IMR-90 (cell line): Measurements from ENCODE around the gene SLC5A10. TPM values are rescaled to one million over a fixed set of nuclear protein-coding genes. Genes with fewer than 3 reads are reported as not detected.

ENCODE experiments used
- ATAC-seq: fragments of 200-7000 bp; cut with Tn5 transposase; 2 replicates; pipeline ENCODE4 v1.9.1; 2020; ENCODE audit warnings: low read depth, mild to moderate bottlenecking, moderate library complexity
- BruUV-seq: library from RNA; stranded (reverse); fragments of 400-500 nt; replicated peaks from 2 replicates; lab custom pipeline; 2021; lab: Mats Ljungman, UMichigan
- CTCF ChIA-PET: fragments of 300-600 bp; formaldehyde crosslinking; extraction: SDS; loops from one replicate; lab custom pipeline; 2021; ENCODE audit warnings: antibody characterized with exemption; lab: Yijun Ruan, JAX
- POLR2A ChIA-PET: fragments of 300-600 bp; sonication (Branson Sonifier 250); formaldehyde crosslinking; loops from one replicate; lab custom pipeline; 2022; ENCODE audit warnings: antibody characterized with exemption; ENCODE audit not compliant: unreplicated experiment; lab: Charles Lee
- DNase-seq: peaks from one replicate; pipeline ENCODE4 v3.0.0; 2013
- H2AFZ ChIP-seq: replicated peaks from 2 replicates; pipeline ENCODE3; 2013; ENCODE audit warnings: low read length, mild to moderate bottlenecking; ENCODE audit not compliant: poor library complexity
- H2AK5ac ChIP-seq: 2 replicates; pipeline ENCODE4 v1.6.1; 2013; ENCODE audit warnings: low read depth, low read length, inconsistent platforms
- H2AK9ac ChIP-seq: replicated peaks from 2 replicates; pipeline ENCODE3; 2013; ENCODE audit warnings: mild to moderate bottlenecking, low read depth, low read length, moderate library complexity; ENCODE audit not compliant: poor library complexity
- H2BK120ac ChIP-seq: 2 replicates; pipeline ENCODE4 v1.6.1; 2013; ENCODE audit warnings: low read depth, low read length, inconsistent platforms
- H2BK15ac ChIP-seq: 3 replicates; pipeline ENCODE4 v1.6.1; 2013; ENCODE audit warnings: low read depth, low read length, inconsistent platforms
- H2BK20ac ChIP-seq: 2 replicates; pipeline ENCODE4 v1.6.1; 2013; ENCODE audit warnings: low read depth, mild to moderate bottlenecking, inconsistent platforms, low read length, moderate library complexity
- H2BK5ac ChIP-seq: 2 replicates; pipeline ENCODE4 v1.6.1; 2013; ENCODE audit warnings: mild to moderate bottlenecking, low read depth, low read length, inconsistent platforms; ENCODE audit not compliant: poor library complexity, severe bottlenecking
- H3K14ac ChIP-seq: replicated peaks from 2 replicates; pipeline ENCODE4 v1.6.1; 2013; ENCODE audit warnings: low read depth, low read length, inconsistent platforms
- H3K18ac ChIP-seq: 2 replicates; pipeline ENCODE4 v1.6.1; 2013; ENCODE audit warnings: low read depth, low read length, control low read depth
- H3K23ac ChIP-seq: 2 replicates; pipeline ENCODE4 v1.6.1; 2013; ENCODE audit warnings: low read depth, low read length, inconsistent platforms
- H3K27ac ChIP-seq: 2 replicates; pipeline ENCODE4 v1.5.1; 2013; ENCODE audit warnings: mild to moderate bottlenecking, control low read depth, low read length; ENCODE audit not compliant: insufficient read depth
- H3K27me3 ChIP-seq: 2 replicates; pipeline ENCODE4 v1.6.1; 2013; ENCODE audit warnings: low read length; ENCODE audit not compliant: control insufficient read depth, insufficient read depth
- H3K36me3 ChIP-seq: 2 replicates; pipeline ENCODE4 v1.6.1; 2013; ENCODE audit warnings: low read length, mixed read lengths; ENCODE audit not compliant: control insufficient read depth, insufficient read depth
- H3K4ac ChIP-seq: 2 replicates; pipeline ENCODE4 v1.6.1; 2013; ENCODE audit warnings: low read depth, low read length, inconsistent platforms
- H3K4me1 ChIP-seq: 2 replicates; pipeline ENCODE4 v1.6.1; 2013; ENCODE audit warnings: low read length, mixed read lengths; ENCODE audit not compliant: control insufficient read depth, insufficient read depth
- H3K4me2 ChIP-seq: 2 replicates; pipeline ENCODE4 v1.6.1; 2013; ENCODE audit warnings: low read depth, mild to moderate bottlenecking, control low read depth, low read length, moderate library complexity
- H3K4me3 ChIP-seq: 2 replicates; pipeline ENCODE4 v1.5.1; 2013; ENCODE audit warnings: low read depth, mild to moderate bottlenecking, control low read depth, low read length, moderate library complexity; ENCODE audit not compliant: insufficient read depth
- H3K56ac ChIP-seq: 2 replicates; pipeline ENCODE4 v1.6.1; 2013; ENCODE audit warnings: low read length, inconsistent platforms; ENCODE audit not compliant: insufficient read depth; ENCODE audit errors: extremely low read depth
- H3K79me1 ChIP-seq, 2 experiments: 2 replicates each; pipeline ENCODE4 v1.6.1; 2013; ENCODE audit warnings: low read length in 2 of 2, inconsistent platforms in 1 of 2, low read depth in 1 of 2
- H3K9ac ChIP-seq: 2 replicates; pipeline ENCODE4 v1.6.1; 2013; ENCODE audit warnings: low read depth, low read length, control low read depth
- H3K9me1 ChIP-seq: 2 replicates; pipeline ENCODE4 v1.6.1; 2013; ENCODE audit warnings: low read length, inconsistent platforms; ENCODE audit not compliant: insufficient read depth
- H3K9me3 ChIP-seq: 2 replicates; pipeline ENCODE4 v1.6.1; 2013; ENCODE audit warnings: low read length; ENCODE audit not compliant: control insufficient read depth, insufficient read depth
- H4K20me1 ChIP-seq: 2 replicates; pipeline ENCODE4 v1.6.1; 2013; ENCODE audit warnings: low read length, inconsistent platforms; ENCODE audit not compliant: insufficient read depth
- H4K5ac ChIP-seq: 2 replicates; pipeline ENCODE4 v1.6.1; 2013; ENCODE audit warnings: mild to moderate bottlenecking, low read depth, low read length, control low read depth
- H4K8ac ChIP-seq, 2 experiments: 2 replicates each; pipeline ENCODE4 v1.6.1; 2013; ENCODE audit warnings: low read depth in 2 of 2, low read length in 2 of 2, control low read depth in 1 of 2, inconsistent platforms in 1 of 2
- H4K91ac ChIP-seq: 2 replicates; pipeline ENCODE4 v1.6.1; 2013; ENCODE audit warnings: low read depth, low read length, inconsistent platforms; ENCODE audit not compliant: insufficient read depth
- BHLHE40 ChIP-seq: fragments of 150-350 bp; IDR thresholded peaks from 2 replicates; pipeline ENCODE4 v1.6.1; 2016; ENCODE audit warnings: mild to moderate bottlenecking, low read depth, low read length
- CEBPB ChIP-seq: IDR thresholded peaks from 2 replicates; pipeline ENCODE4 v1.6.1; 2012; ENCODE audit warnings: low read depth, low read length, improper control_type of control experiment
- CHD1 ChIP-seq: IDR thresholded peaks from 2 replicates; pipeline ENCODE4 v1.6.1; 2012; ENCODE audit warnings: low read depth, low read length, improper control_type of control experiment
- CTCF ChIP-seq: conservative IDR thresholded peaks from 2 replicates; pipeline ENCODE4 v1.5.1; 2012; ENCODE audit warnings: mild to moderate bottlenecking, low read depth, low read length, improper control_type of control experiment
- ELK1 ChIP-seq: fragments of 150-350 bp; IDR thresholded peaks from 2 replicates; pipeline ENCODE4 v1.6.1; 2016; ENCODE audit warnings: low read depth, mild to moderate bottlenecking, low read length, moderate library complexity, borderline replicate concordance
- FOS ChIP-seq: fragments of 150-350 bp; IDR thresholded peaks from 2 replicates; pipeline ENCODE4 v1.6.1; 2016; ENCODE audit warnings: low read depth, low read length
- MAFK ChIP-seq: IDR thresholded peaks from 2 replicates; pipeline ENCODE4 v1.6.1; 2012; ENCODE audit warnings: low read depth, low read length, improper control_type of control experiment
- MAZ ChIP-seq: IDR thresholded peaks from 2 replicates; pipeline ENCODE4 v1.6.1; 2012; ENCODE audit warnings: low read depth, mild to moderate bottlenecking, low read length, improper control_type of control experiment, moderate library complexity, borderline replicate concordance
- MXI1 ChIP-seq: IDR thresholded peaks from 2 replicates; pipeline ENCODE4 v1.6.1; 2012; ENCODE audit warnings: low read depth, mild to moderate bottlenecking, low read length, moderate library complexity, borderline replicate concordance
- NFE2L2 ChIP-seq: fragments of 150-350 bp; IDR thresholded peaks from 2 replicates; pipeline ENCODE4 v1.6.1; 2016; ENCODE audit warnings: low read depth, mild to moderate bottlenecking, low read length
- POLR2A ChIP-seq: IDR thresholded peaks from 2 replicates; pipeline ENCODE4 v1.6.1; 2012; ENCODE audit warnings: mild to moderate bottlenecking, low read depth, low read length
- RAD21 ChIP-seq: IDR thresholded peaks from 2 replicates; pipeline ENCODE4 v1.6.1; 2012; ENCODE audit warnings: low read length, improper control_type of control experiment
- RCOR1 ChIP-seq: IDR thresholded peaks from 2 replicates; pipeline ENCODE4 v1.6.1; 2012; ENCODE audit warnings: mild to moderate bottlenecking, low read length, improper control_type of control experiment; ENCODE audit not compliant: insufficient replicate concordance
- RFX5 ChIP-seq: IDR thresholded peaks from 2 replicates; pipeline ENCODE4 v1.8.0; 2012; ENCODE audit warnings: low read depth, mild to moderate bottlenecking, low read length, moderate library complexity
- SMC3 ChIP-seq: fragments of 150-350 bp; IDR thresholded peaks from 2 replicates; pipeline ENCODE4 v1.6.1; 2016; ENCODE audit warnings: low read depth, mild to moderate bottlenecking, antibody characterized with exemption, low read length, moderate library complexity
- USF2 ChIP-seq: fragments of 150-350 bp; IDR thresholded peaks from 2 replicates; pipeline ENCODE4 v1.6.1; 2017; ENCODE audit warnings: mild to moderate bottlenecking, antibody characterized with exemption, low read length, low read depth
- WGBS, 2 experiments: methylation state at CpG; one replicate each; pipeline versions ENCODE4 v1.1.5 to v1.1.7; 2013; ENCODE audit warnings: missing lambda C conversion rate in 2 of 2; ENCODE audit not compliant: insufficient read length in 1 of 2; ENCODE audit errors: extremely low coverage in 2 of 2; 5-methylcytosine and 5-hydroxymethylcytosine counted together
- dilution Hi-C: fragments of 300-500 bp; cut with HindIII; formaldehyde crosslinking; loops from one replicate; pipeline ENCODE4 v1.14.3; 2018; ENCODE audit warnings: low sequenced_read_pairs; ENCODE audit not compliant: unreplicated experiment
- in situ Hi-C: fragments of 300-500 bp; cut with MboI; formaldehyde crosslinking; loops from 3 replicates; pipeline ENCODE4 v1.14.3; 2019; ENCODE audit warnings: low sequenced_read_pairs, inconsistent platforms, mixed read lengths
- intact Hi-C: fragments of 100-400 bp; cut with micrococcal nuclease; formaldehyde crosslinking; loops from 2 replicates; pipeline ENCODE4 v1.10.0; 2022
- polyA plus RNA-seq, 3 experiments: library from polyadenylated mRNA; depleted of rRNA; stranded (reverse); fragments of >200 nt; gene quantifications; 2 replicates each; pipeline ENCODE4 v1.2.3, GENCODE V29; 2012; ENCODE audit warnings: low replicate concordance in 1 of 3
- total RNA-seq: library from RNA; depleted of rRNA; stranded (reverse); fragments of >200 nt; gene quantifications from 2 replicates; pipeline ENCODE4 v1.2.3, GENCODE V29; 2012

The SLC5A10 gene
- total and polyA plus RNA-seq, 2 of the 4 experiments (the other 2 are of a cell fraction), result not detected

GRCh38 chr17:18965530-18966236 lies 13.7 kb downstream of the SLC5A10 start:
- H3K4ac ChIP-seq, result no peak overlapping the region
- peak overlapping the region; percentile 10; the same call in 1 of the 2 replicates for H2AK5ac ChIP-seq
- H3K4me3 ChIP-seq, result no peak overlapping the region
- H3K4me1 ChIP-seq, result peaks cover 23% of the 10 kb centered on the region
- intact Hi-C loops (no loop called here), in situ Hi-C loops (no loop called here), dilution Hi-C loops (no loop called here)
- no peak overlapping the region for H4K5ac ChIP-seq
- H2BK5ac ChIP-seq, result no peak overlapping the region
- H4K8ac ChIP-seq, result no peak overlapping the region
- H3K18ac ChIP-seq, result no peak overlapping the region
- no peak overlapping the region for H3K4me2 ChIP-seq
- H4K91ac ChIP-seq, result no peak overlapping the region
- DNase-seq, result no peak
- no peak for ATAC-seq
- ChIA-PET CTCF (no interaction called here), POLR2A (no interaction called here)
- no peak overlapping the region for H2BK20ac ChIP-seq
- peaks cover 4% of the 10 kb centered on the region; the same call in 1 of the 2 replicates for H3K9me1 ChIP-seq
- TF ChIP-seq RFX5 (no peak), CHD1 (no peak), CEBPB (no peak), MAZ (no peak), RCOR1 (no peak), ELK1 (no peak), POLR2A (no peak), USF2 (no peak), NFE2L2 (no peak), RAD21 (no peak), BHLHE40 (no peak), SMC3 (no peak), CTCF (no peak), FOS (no peak), MXI1 (no peak), MAFK (no peak)
- H3K79me1 ChIP-seq, result peaks cover 0 to 2% of the 10 kb centered on the region in 2 experiments; a peak in 1 of 4 replicates
- 80% methylated on average over 2 of the region's 14 CpGs; no CpG with 5 or more reads in 1 of the 2 experiments for WGBS, 2 experiments
- no TSS peak for BruUV-seq
- H3K9ac ChIP-seq, result no peak overlapping the region
- H3K36me3 ChIP-seq, result 0 out of 2 replicates have a peak, but pooled peaks cover 6% of the 10 kb centered on the region
- H4K20me1 ChIP-seq, result no peaks in the 10 kb centered on the region
- H2AK9ac ChIP-seq, result no peak overlapping the region
- no peak overlapping the region for H3K23ac ChIP-seq
- H2BK120ac ChIP-seq, result no peak overlapping the region
- no peaks in the 10 kb centered on the region for H3K27me3 ChIP-seq
- no peaks in the 10 kb centered on the region for H3K9me3 ChIP-seq
- no peak overlapping the region for H2AFZ ChIP-seq
- no peak overlapping the region for H3K14ac ChIP-seq
- H3K56ac ChIP-seq, result no peak overlapping the region
- H3K27ac ChIP-seq, result no peak overlapping the region
- no peak overlapping the region for H2BK15ac ChIP-seq
